ACHN (cell line): ENCODE measurements around the gene NDUFA8.

Source experiments
- DNase-seq: peaks from one replicate; pipeline ENCODE4 v3.0.0-alpha.2; 2015
- in situ Hi-C: cut with HindIII; loops from 2 replicates; pipeline ENCODE4 v1.10.0; 2017; ENCODE audit warnings: low sequenced_read_pairs, low pct_ligation_motif_present, low pct_unique_long_range_greater_than_20kb

Gene NDUFA8

GRCh38 chr9:122143876-122144405, 15.6 kb downstream of the NDUFA8 start:
- no peak for DNase-seq
- in situ Hi-C loops: no loop called here

- no peak for DNase-seq
- in situ Hi-C loops: no loop called here
These were observed 16.3 kb downstream of the NDUFA8 start for GRCh38 chr9:122143296-122143695.

- in situ Hi-C loops: no loop called here
- DNase-seq: no peak
These were observed 17.9 kb downstream of the NDUFA8 start for GRCh38 chr9:122141671-122142070.

- in situ Hi-C loops: no loop called here
- DNase-seq: no peak
These were observed 19.0 kb downstream of the NDUFA8 start for GRCh38 chr9:122140368-122141193.

GRCh38 chr9:122138560-122139268, 20.9 kb downstream of the NDUFA8 start:
- no peak for DNase-seq
- in situ Hi-C loops: no loop called here

- in situ Hi-C loops: no loop called here
- DNase-seq: no peak
These were observed 24.1 kb downstream of the NDUFA8 start for GRCh38 chr9:122135529-122135859.

GRCh38 chr9:122134822-122135528, 24.6 kb downstream of the NDUFA8 start:
- DNase-seq: no peak
- in situ Hi-C loops: no loop called here

GRCh38 chr9:122133984-122134535, 25.5 kb downstream of the NDUFA8 start:
- in situ Hi-C loops: no loop called here
- no peak for DNase-seq

- no peak for DNase-seq
- in situ Hi-C loops: no loop called here
These were observed 26.2 kb downstream of the NDUFA8 start for GRCh38 chr9:122133263-122133983.

GRCh38 chr9:122132539-122132938, 27.0 kb downstream of the NDUFA8 start:
- in situ Hi-C loops: no loop called here
- no peak for DNase-seq

- no peak for DNase-seq
- in situ Hi-C loops: no loop called here
These were observed 28.1 kb downstream of the NDUFA8 start for GRCh38 chr9:122131401-122132001.

GRCh38 chr9:122130837-122131236, 28.7 kb downstream of the NDUFA8 start:
- in situ Hi-C loops: no loop called here
- DNase-seq: no peak

- no peak for DNase-seq
- in situ Hi-C loops: no loop called here
These were observed 29.6 kb downstream of the NDUFA8 start for GRCh38 chr9:122129969-122130368.

- in situ Hi-C loops: no loop called here
- no peak for DNase-seq
These were observed 30.6 kb downstream of the NDUFA8 start for GRCh38 chr9:122128969-122129343.

- in situ Hi-C loops: no loop called here
- no peak for DNase-seq
These were observed 31.3 kb downstream of the NDUFA8 start for GRCh38 chr9:122128007-122128968.

- in situ Hi-C loops: no loop called here
- no peak for DNase-seq
These were observed 32.2 kb downstream of the NDUFA8 start for GRCh38 chr9:122127396-122127798.
